ENCODE measurements around the gene ARF3. TPM values are rescaled to one million over a fixed set of nuclear protein-coding genes. Genes with fewer than 3 reads are reported as not detected.

ARF3 gene
- 112 TPM for total RNA-seq

DNA sequence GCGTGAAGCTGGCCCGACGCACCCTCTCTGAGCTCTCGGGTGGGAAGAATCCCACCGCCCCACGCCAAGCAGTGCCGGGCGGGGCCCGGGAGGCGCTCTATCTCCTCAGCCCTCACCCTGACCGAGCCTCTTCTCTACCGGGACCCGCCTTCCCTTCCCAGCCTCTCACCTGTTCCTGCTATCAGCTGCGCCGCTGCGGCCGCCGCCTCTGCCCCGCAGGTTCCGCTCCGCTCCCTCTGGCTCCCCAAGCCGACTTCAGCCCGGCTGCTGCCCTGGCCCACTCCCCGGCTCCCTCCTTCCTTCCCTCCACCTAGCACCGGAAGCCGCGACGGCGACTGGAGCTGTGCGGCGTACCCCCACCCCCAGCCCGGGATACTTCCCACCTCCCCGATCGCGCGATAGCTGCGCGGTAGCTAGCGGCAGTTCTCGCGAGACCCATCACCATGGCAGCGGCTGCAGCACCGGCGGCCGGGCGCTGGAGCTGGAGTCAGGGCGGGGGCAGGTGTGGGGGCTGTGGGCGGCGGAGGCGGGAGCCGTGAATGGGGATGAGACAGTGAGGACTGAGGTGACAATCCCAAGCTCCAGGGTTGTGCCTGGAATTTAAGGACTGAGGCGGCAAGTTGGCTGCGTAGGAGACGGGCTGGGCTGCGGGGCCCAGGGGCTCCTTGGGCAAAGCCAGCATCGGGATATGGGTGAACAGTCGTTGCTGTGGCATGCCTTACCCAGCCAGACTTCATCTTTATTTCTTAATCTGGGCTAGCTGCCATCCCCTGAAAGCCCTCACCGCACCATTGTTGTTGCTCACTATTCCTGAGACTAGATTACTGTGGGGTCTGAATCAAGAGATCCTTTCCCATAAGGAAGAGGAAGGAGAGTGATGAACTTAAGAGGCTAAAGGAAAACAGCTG lies at the start of gene ARF3:
Gene ARF3, minus strand, starts transcription at position 347 of the 908 bp plus-strand sequence. CDS start 16,392 bp downstream, outside the sequence.
- intact Hi-C loops (cut with DNase I): no loop called here

DNA sequence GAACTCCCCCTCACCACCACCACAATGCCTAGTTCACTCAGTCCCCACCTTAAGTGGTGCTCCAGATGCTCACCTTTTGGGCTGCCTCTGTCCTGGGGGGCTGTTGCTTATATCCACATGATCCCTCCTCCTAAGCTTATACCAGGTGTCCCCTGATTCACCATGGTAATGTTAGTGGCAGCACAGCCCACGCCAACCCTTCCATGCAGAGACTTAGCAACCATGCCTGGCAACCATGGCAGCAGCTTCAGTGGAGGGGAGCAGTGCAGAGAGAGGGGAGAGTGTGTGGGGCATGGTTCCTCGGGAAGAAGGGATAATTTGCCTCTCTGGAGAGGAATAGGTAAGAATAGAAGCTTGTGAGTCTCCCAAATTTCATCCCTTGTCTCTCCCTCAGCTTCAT lies 43.1 kb upstream of the ARF3 start:
- ATAC-seq (no peak), DNase-seq (ENCODE audit: low spot score) (no peak)
- intact Hi-C loops (cut with DNase I): no loop called here

More for the DNA sequence above, at the start of gene ARF3:
- peak; percentile 97 for ATAC-seq
- DNase-seq (ENCODE audit: low spot score): peak; percentile 98

- DNase-seq (ENCODE audit: low spot score) (no peak), ATAC-seq (no peak)
- intact Hi-C loops (cut with DNase I): loop anchor here (10.0 kb wide), 1 partner anchor 145 kb away; the partner anchor contains the start of gene DDX23
Measured at GRCh38 chr12:48999371-49000131, 42.3 kb upstream of the ARF3 start, which contains the start of gene DDN. DDN (minus strand) TSS chr12:48999375; CDS start chr12:48999287, 88 bp downstream.

- ATAC-seq: no peak
- intact Hi-C loops (cut with DNase I): loop anchor here (10.0 kb wide), 1 partner anchor 144 kb away; the partner anchor contains the start of gene DDX23
- peak; percentile 61 for DNase-seq (ENCODE audit: low spot score)
Measured at GRCh38 chr12:48998497-48999353, 41.4 kb upstream of the ARF3 start.

DNA sequence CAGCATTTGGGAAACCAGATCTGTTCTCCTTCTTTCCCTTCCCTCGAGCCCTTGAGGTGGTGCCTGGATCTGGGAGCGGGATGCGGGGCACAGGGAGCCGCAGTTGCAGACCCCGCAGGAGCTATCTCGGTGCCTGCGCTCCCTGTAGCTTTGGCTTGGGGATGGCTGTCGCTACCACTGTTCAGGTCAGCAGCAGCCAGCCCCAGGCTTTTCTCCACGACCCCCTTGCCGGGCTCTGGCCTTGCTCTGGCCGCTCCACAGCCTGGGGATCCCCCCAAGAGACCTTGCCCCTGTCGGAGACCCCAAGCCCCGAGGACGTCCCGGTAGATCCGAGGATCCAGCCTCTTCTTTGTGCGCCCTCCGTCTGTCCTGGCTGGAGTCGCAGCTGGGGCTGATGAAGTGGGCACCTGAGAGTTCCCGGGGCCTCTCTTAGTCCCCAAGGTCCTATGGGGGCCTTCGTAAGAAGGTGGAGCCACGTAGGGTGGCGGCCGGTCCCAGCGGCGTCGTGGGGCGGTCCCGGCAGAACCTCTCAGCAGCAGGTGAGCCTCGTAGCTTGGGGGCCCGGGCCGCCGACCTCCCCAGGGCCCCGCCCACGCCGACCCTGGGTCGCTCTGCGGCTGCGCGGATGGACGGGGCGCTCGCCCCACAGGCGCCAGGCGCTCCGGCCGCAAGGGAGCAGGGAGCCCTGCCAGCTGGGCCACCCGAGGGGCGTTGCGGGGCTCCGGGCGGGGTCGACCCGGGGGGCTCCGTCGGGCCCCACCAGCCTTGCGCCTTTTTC lies 40.6 kb upstream of the ARF3 start:
- DNase-seq (ENCODE audit: low spot score) (no peak), ATAC-seq (no peak)
- intact Hi-C loops (cut with DNase I): loop anchor here (10.0 kb wide), 1 partner anchor 143 kb away; the partner anchor contains the start of gene DDX23

DNA sequence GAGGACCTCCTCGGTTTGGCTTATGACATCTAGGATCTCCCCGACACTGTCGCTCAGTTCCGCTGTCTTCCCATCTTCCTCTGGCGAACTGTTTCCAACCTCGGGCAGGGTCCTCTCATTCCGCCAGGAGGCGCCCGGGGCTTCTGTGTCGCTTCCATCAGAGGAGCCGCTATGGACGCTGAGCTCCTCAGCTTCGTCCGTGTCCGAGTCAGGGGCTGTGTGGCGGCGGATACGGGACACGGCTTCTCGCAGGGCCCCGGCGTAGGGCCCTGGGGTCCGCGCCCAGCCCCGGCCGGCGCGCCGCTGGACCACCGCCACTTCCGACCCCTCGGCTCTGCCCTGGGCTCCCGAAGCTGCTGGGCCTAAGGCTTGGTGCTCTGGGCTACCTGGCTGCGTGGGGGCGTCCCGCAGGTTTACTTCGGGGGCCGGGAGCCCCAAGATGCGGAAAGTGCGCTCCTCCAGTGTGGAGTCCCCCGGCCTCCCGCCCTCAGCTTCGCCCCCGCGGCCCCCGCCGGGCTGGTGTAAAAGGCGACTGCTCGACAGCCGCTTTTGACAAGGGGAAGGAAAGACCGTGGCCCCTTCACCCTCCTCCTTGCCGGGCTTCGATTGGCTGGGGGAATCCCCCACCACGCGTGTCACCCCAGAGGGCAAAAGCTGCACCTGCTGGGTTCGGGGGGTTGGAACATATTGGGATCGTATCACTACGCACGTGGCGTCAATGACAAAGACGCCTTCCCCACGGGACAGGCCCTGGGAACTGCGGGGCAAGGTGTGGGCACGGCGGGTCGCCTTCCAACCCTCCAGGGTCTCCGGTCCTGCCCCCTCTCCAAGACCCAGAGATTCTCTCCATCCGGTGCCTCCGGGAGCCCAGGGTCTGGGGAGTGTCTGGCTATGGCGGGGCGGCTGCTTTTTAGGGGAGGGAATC lies 39.8 kb upstream of the ARF3 start:
- DNase-seq (ENCODE audit: low spot score) (peak; percentile 88), ATAC-seq (peak; percentile 75)
- intact Hi-C loops (cut with DNase I): loop anchor here (10.0 kb wide), 1 partner anchor 142 kb away; the partner anchor contains the start of gene DDX23

- ATAC-seq (peak; percentile 88), DNase-seq (ENCODE audit: low spot score) (peak; percentile 87)
- intact Hi-C loops (cut with DNase I): loop anchor here (10.0 kb wide), 1 partner anchor 140 kb away; the partner anchor contains the start of gene DDX23
Measured at GRCh38 chr12:48995086-48995879, 38.0 kb upstream of the ARF3 start.

DNA sequence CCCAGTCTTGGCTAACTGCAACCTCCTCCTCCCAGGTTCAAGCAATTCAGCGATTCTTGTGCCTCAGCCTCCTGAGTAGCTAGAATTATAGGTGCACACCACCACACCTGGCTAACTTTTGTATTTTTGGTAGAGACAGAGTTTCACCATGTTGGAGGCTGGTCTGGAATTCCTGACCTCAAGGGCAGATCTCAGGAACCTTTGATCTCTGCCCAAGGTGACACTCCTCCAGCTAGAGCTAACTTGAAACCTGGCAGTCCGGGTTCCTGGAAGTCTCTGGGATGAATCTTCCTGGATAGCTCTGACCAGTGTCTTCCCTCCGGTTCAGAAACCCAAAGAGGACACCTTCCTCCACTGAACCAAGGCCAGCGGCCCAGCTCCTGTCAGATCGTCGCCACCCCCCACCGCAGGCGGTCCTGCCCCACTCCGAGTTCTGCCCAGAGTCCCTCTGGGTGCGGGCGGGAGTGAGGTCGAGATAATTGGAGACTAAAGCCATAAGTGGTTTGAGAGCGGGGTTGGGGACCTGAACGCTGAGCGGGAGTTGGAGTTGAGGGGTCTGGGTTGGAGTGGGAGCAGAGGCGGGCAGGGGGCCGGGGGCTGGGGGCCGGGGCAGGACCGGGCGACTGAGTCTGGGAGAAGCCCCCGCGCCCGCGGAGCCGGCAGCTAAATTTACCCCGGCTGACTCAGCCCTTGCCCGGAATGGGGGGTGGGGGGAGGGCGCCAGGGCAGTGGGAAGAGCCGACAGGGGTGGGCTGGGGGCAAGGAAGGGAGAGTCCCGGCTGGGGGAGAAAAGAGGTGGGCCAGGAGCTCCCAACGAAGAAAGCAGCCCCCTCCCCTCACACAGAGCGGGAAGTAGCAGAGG lies 37.2 kb upstream of the ARF3 start:
- no peak for DNase-seq (ENCODE audit: low spot score)
- no peak for ATAC-seq
- intact Hi-C loops (cut with DNase I): loop anchor here (10.0 kb wide), 1 partner anchor 140 kb away; the partner anchor contains the start of gene DDX23

DNA sequence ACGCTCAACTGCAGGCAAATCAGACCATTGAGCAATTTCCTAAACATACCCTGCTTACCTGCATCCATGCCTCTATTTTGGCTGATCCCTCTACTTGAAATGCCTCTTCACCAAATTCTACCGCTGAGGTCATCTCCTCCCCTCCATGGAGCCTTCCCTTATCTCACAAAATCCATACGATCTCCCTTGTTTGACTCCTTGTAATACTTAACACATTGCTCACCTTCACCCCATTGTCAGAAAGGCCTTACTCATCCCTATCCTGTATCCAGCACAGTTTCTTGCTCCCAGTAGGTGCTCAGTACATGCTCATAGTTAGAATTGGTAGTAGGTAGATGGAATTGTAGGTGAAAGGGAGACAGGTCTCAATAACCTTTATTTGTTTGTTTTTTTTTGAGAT lies 36.5 kb upstream of the ARF3 start:
- DNase-seq (ENCODE audit: low spot score) (no peak), ATAC-seq (no peak)
- intact Hi-C loops (cut with DNase I): loop anchor here (10.0 kb wide), 1 partner anchor 139 kb away; the partner anchor contains the start of gene DDX23

DNA sequence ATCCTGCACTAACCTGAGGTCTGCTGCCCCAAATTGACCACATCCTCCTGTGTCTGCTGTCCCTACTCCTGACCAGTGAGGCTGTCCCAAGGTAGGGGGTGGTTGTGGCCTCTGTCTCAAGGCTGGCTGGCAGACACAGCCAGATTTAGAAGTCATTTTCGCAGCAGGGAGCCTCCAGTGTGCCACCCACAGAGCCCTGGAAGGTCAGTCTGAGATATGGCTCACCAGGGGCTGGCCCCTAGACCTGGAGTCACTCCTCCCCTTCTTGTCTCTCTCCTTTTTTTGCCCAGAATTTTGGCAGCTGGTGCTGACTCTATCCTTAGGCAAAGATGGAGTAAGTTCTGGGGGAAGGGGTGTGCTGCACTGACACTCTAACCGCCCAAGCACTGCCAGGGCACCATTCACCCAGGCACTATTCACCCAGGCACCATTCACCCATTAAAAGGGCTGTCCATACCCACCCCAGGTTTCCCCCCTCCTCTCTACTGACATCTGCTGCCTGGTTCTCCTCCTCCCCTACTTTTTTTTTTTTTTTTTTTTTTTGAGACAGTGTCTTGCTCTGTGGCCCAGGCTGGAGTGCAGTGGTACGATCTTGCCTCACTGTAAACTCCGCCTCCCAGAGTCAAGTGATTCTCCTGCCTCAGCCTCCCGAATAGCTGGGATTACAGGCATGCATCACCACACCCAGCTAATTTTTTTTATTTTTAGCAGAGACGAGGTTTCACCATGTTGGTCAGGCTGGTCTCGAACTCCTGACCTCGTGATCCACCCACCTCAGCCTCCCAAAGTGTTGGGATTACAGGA lies 34.2 kb upstream of the ARF3 start:
- no peak for ATAC-seq
- DNase-seq (ENCODE audit: low spot score): no peak
- intact Hi-C loops (cut with DNase I): loop anchor here (10.0 kb wide), 1 partner anchor 137 kb away; the partner anchor contains the start of gene DDX23

GRCh38 chr12:48990552-48990951 lies 33.3 kb upstream of the ARF3 start:
- DNase-seq (ENCODE audit: low spot score) (no peak), ATAC-seq (no peak)
- intact Hi-C loops (cut with DNase I): loop anchor here (10.0 kb wide), 1 partner anchor 136 kb away; the partner anchor contains the start of gene DDX23

- intact Hi-C loops (cut with DNase I): no loop called here
- DNase-seq (ENCODE audit: low spot score) (peak; percentile 84), ATAC-seq (peak; percentile 71)
Measured at GRCh38 chr12:48988030-48988649, 30.9 kb upstream of the ARF3 start.

- intact Hi-C loops (cut with DNase I): no loop called here
- no peak for ATAC-seq
- no peak for DNase-seq (ENCODE audit: low spot score)
Measured at GRCh38 chr12:48986720-48987291, 29.5 kb upstream of the ARF3 start.

Data from sciatic nerve (tissue), 2 donors.